B cell (primary cell): Measurements from ENCODE around the gene TSHR.

Experiments used
- EZH2 ChIP-seq: IDR thresholded peaks from 2 replicates; pipeline ENCODE4 v1.6.1; 2012; ENCODE audit warnings: borderline replicate concordance, low read depth, mild to moderate bottlenecking, moderate library complexity, low read length; ENCODE audit not compliant: insufficient read depth, poor library complexity, severe bottlenecking
- TF ChIP-seq, protein P1 (sequence below): fragments of 200-600 bp; IDR thresholded peaks from one replicate; pipeline ENCODE4 v1.8.0; 2022; ENCODE audit warnings: antibody characterized with exemption, mild to moderate bottlenecking

DNA sequence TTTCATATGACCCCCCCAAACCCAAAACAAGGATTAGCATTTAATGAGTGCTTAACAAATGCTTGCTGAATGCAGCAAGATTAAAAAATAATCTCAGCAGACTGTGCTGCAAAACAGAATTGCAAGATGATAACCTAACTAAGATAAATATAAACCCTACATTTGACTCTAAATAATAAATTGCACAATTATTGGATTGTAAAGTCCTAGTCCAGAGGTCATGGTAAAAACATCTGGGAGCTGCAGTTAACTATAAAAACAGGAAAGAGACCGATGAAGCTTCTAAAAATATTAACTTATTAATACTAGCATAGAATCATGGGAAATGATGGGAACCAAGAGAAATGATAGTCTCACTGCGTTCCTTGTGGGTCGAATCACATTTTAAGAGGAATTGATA is 37.2 kb downstream of the TSHR start:
- TF ChIP-seq, protein P1, sequence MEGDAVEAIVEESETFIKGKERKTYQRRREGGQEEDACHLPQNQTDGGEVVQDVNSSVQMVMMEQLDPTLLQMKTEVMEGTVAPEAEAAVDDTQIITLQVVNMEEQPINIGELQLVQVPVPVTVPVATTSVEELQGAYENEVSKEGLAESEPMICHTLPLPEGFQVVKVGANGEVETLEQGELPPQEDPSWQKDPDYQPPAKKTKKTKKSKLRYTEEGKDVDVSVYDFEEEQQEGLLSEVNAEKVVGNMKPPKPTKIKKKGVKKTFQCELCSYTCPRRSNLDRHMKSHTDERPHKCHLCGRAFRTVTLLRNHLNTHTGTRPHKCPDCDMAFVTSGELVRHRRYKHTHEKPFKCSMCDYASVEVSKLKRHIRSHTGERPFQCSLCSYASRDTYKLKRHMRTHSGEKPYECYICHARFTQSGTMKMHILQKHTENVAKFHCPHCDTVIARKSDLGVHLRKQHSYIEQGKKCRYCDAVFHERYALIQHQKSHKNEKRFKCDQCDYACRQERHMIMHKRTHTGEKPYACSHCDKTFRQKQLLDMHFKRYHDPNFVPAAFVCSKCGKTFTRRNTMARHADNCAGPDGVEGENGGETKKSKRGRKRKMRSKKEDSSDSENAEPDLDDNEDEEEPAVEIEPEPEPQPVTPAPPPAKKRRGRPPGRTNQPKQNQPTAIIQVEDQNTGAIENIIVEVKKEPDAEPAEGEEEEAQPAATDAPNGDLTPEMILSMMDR: no peak
- TF ChIP-seq EZH2: no peak
